ENCODE measurements around the gene PROKR2. TPM values are rescaled to one million over a fixed set of nuclear protein-coding genes. Genes with fewer than 3 reads are reported as not detected.

Gene PROKR2
- total and polyA plus RNA-seq, 10 of the 15 experiments (the other 5 are each of a cell fraction or from before 2014, with no cell fraction given): not detected

DNA sequence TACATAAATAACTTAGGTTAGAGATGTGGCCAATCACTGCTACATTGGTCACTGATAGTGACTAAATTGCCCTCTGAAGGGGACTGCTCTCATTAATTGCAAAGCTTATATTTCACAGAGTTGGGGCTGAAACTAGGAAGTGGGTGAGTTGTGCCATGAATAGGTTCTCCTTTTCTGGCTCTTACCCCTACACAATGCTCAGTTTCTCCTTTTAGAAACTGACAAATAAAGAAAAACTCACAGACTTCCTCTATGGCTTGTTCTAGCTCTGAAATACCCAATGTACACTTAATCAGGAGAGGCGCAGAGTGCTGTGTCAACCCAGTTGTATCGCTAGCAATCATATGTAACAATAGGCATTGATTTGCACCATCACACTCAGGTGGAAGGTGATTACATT lies 41.2 kb upstream of the PROKR2 start (continued):
- TF ChIP-seq, protein P1, sequence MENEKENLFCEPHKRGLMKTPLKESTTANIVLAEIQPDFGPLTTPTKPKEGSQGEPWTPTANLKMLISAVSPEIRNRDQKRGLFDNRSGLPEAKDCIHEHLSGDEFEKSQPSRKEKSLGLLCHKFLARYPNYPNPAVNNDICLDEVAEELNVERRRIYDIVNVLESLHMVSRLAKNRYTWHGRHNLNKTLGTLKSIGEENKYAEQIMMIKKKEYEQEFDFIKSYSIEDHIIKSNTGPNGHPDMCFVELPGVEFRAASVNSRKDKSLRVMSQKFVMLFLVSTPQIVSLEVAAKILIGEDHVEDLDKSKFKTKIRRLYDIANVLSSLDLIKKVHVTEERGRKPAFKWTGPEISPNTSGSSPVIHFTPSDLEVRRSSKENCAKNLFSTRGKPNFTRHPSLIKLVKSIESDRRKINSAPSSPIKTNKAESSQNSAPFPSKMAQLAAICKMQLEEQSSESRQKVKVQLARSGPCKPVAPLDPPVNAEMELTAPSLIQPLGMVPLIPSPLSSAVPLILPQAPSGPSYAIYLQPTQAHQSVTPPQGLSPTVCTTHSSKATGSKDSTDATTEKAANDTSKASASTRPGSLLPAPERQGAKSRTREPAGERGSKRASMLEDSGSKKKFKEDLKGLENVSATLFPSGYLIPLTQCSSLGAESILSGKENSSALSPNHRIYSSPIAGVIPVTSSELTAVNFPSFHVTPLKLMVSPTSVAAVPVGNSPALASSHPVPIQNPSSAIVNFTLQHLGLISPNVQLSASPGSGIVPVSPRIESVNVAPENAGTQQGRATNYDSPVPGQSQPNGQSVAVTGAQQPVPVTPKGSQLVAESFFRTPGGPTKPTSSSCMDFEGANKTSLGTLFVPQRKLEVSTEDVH (IDR thresholded peaks at IDR 0.05; ENCODE audit: low read depth, partially characterized antibody): no peak
- TF ChIP-seq TBL1XR1 (IDR thresholded peaks at IDR 0.05; ENCODE audit: low read depth, low read length): no peak
- TF ChIP-seq FOXK2 (IDR thresholded peaks at IDR 0.05): no peak
- TF ChIP-seq BACH1 (IDR thresholded peaks at IDR 0.05; ENCODE audit: borderline replicate concordance): no peak
- no peak for TF ChIP-seq ZNF207 (IDR thresholded peaks at IDR 0.05; ENCODE audit: borderline replicate concordance)
- TF ChIP-seq CHD2 (IDR thresholded peaks at IDR 0.05; ENCODE audit: borderline replicate concordance, low read depth, low read length): no peak
- TF ChIP-seq FOS (IDR thresholded peaks at IDR 0.05; ENCODE audit: borderline replicate concordance, extremely low read depth, insufficient read length): no peak
- TF ChIP-seq ZNF217 (IDR thresholded peaks at IDR 0.05): no peak

DNA sequence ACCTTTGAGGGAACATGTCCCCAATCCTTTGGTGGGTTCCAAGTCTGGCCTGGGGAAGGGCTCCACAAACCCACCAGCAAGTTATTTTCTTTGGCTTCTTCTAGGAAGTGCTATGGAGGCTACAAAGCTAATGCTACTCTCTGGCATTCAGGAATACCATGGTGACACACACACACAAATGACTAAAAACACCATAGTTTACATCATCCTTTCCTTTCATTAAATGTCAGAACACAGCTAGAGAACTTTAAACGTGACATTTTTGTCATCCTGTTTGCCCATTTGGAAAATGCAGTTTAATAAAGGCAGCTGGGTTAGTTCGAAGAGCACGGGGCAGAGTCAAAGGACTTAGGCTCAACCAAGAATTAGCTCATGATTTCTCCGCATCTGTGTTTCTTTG lies 40.2 kb upstream of the PROKR2 start:
- no peaks in the 10 kb centered on the region; the same call in 2 of the 3 replicates for H3K9me3 ChIP-seq (replicated peaks; ENCODE audit: control insufficient read depth, insufficient read depth, low read length)
- DNase-seq (ENCODE audit: low read depth, low spot score) (no peak), FAIRE-seq (no peak), ATAC-seq (no peak)
- no peak for TF ChIP-seq CEBPB (IDR thresholded peaks at IDR 0.05; ENCODE audit: borderline replicate concordance in 1 of 2, low read depth in 2 of 2, low read length in 2 of 2)
- no peak for TF ChIP-seq IRF4 (IDR thresholded peaks at IDR 0.05; ENCODE audit: low read depth, low read length)
- TF ChIP-seq EZH2 (IDR thresholded peaks at IDR 0.05; ENCODE audit: borderline replicate concordance, control insufficient read depth, low read depth, low read length): no peak
- H2AFZ ChIP-seq (ENCODE audit: control insufficient read depth, low read depth, low read length): no peak overlapping the region
- no TSS peak for BruUV-seq (replicated peaks)
- no peaks in the 10 kb centered on the region for H3K79me2 ChIP-seq (ENCODE audit: control insufficient read depth, insufficient read depth, low read length)
- ChIA-PET RAD21 (ENCODE audit: unreplicated experiment) (no interaction called here), SMC1A (ENCODE audit: uncharacterized antibody, unreplicated experiment) (no interaction called here), CTCF (no interaction called here), POLR2A (interaction anchor here (1.2 kb wide), 1 partner anchor 167 kb away, joined by 3 read pairs; no protein-coding TSS in a partner anchor)
- H3K36me3 ChIP-seq (ENCODE audit: control insufficient read depth in 2 of 2, insufficient read depth in 2 of 2, low read length in 1 of 2): no peaks in the 10 kb centered on the region
- H3K4me1 ChIP-seq (ENCODE audit: control insufficient read depth, insufficient read depth, low read length): no peaks in the 10 kb centered on the region
- no peaks in the 10 kb centered on the region; a peak in 2 of 4 replicates for H3K27me3 ChIP-seq (replicated peaks in 1 of 2; ENCODE audit: control insufficient read depth in 2 of 2, insufficient read depth in 2 of 2, low read length in 1 of 2)
- no peak overlapping the region for H3K4me3 ChIP-seq
- in situ Hi-C loops (cut with MboI) (no loop called here), intact Hi-C loops (cut with micrococcal nuclease; ENCODE audit: unreplicated experiment) (no loop called here)
- no peak overlapping the region for H3K4me2 ChIP-seq (ENCODE audit: control insufficient read depth, insufficient read depth)
- no peaks in the 10 kb centered on the region for H4K20me1 ChIP-seq (ENCODE audit: control insufficient read depth, insufficient read depth)
- H3K27ac ChIP-seq (ENCODE audit: control insufficient read depth, insufficient read depth): no peak overlapping the region
- 20% methylated on average over 4 of the region's 4 CpGs for WGBS (ENCODE audit: insufficient coverage, insufficient replicate concordance, low lambda C conversion rate, missing lambda C conversion rate)
- no peak overlapping the region for H3K9ac ChIP-seq (ENCODE audit: control insufficient read depth, insufficient read depth, low read length)

All from GM12878 (cell line).